Ishikawa (cell line): ENCODE measurements around the gene HS3ST6.
A peak's percentile ranks its signal among the peaks of the same experiment; 100 is the strongest.

Experiments used
- CEBPB ChIP-seq: IDR thresholded peaks from 2 replicates; pipeline ENCODE4 v1.6.1; 2012
- CREB1 ChIP-seq: IDR thresholded peaks from 2 replicates; pipeline ENCODE4 v1.6.1; 2012; ENCODE audit warnings: low read depth
- EGR1 ChIP-seq: IDR thresholded peaks from 2 replicates; pipeline ENCODE4 v1.6.1; 2012
- EP300 ChIP-seq: IDR thresholded peaks from 2 replicates; pipeline ENCODE4 v1.6.1; 2012; ENCODE audit warnings: borderline replicate concordance
- FOXM1 ChIP-seq: IDR thresholded peaks from 2 replicates; pipeline ENCODE4 v1.6.1; 2012; ENCODE audit warnings: low read depth, borderline replicate concordance
- MAX ChIP-seq: IDR thresholded peaks from 2 replicates; pipeline ENCODE4 v1.6.1; 2012
- NFIC ChIP-seq: IDR thresholded peaks from 2 replicates; pipeline ENCODE4 v1.6.1; 2012
- RAD21 ChIP-seq: IDR thresholded peaks from 2 replicates; pipeline ENCODE4 v1.6.1; 2012; ENCODE audit warnings: low read depth
- REST ChIP-seq: IDR thresholded peaks from 2 replicates; pipeline ENCODE4 v1.6.1; 2012; ENCODE audit warnings: low read depth, mild to moderate bottlenecking
- TAF1 ChIP-seq: IDR thresholded peaks from 2 replicates; pipeline ENCODE4 v1.6.1; 2012; ENCODE audit warnings: low read depth, mild to moderate bottlenecking
- TCF12 ChIP-seq: IDR thresholded peaks from 2 replicates; pipeline ENCODE4 v1.6.1; 2012; ENCODE audit warnings: low read depth
- TEAD4 ChIP-seq: IDR thresholded peaks from 2 replicates; pipeline ENCODE4 v1.6.1; 2012
- USF1 ChIP-seq: IDR thresholded peaks from 2 replicates; pipeline ENCODE4 v1.6.1; 2012
- YY1 ChIP-seq: IDR thresholded peaks from 2 replicates; pipeline ENCODE4 v1.6.1; 2012; ENCODE audit warnings: low read depth
- ZBTB7A ChIP-seq: IDR thresholded peaks from 2 replicates; pipeline ENCODE4 v1.6.1; 2012; ENCODE audit warnings: low read depth

HS3ST6 gene

GRCh38 chr16:1865902-1866690 is 52.1 kb downstream of the HS3ST6 start:
- TF ChIP-seq RAD21 (0 out of 2 replicates have a peak, but pooled peaks have one; percentile 10), FOXM1 (no peak)

- TF ChIP-seq FOXM1 (no peak), YY1 (no peak), CREB1 (no peak), RAD21 (peak; percentile 70), REST (no peak)
Observed at GRCh38 chr16:1863681-1864460, 54.3 kb downstream of the HS3ST6 start.

- TF ChIP-seq TCF12: no peak
- no peak for TF ChIP-seq RAD21
- TF ChIP-seq FOXM1: no peak
Observed at GRCh38 chr16:1862394-1862793, 55.8 kb downstream of the HS3ST6 start.

- TF ChIP-seq TCF12 (no peak), NFIC (no peak), REST (no peak), TEAD4 (no peak), USF1 (no peak), EP300 (no peak), RAD21 (no peak), CREB1 (no peak), FOXM1 (no peak), CEBPB (no peak), EGR1 (no peak), ZBTB7A (no peak), YY1 (no peak), TAF1 (no peak), MAX (no peak)
Observed at GRCh38 chr16:1861730-1862129, 56.5 kb downstream of the HS3ST6 start.
